ENCODE measurements around the gene SLC16A9.

Gene SLC16A9

GRCh38 chr10:59621771-59622170 is 87.9 kb downstream of the SLC16A9 start:
- POLR2A ChIA-PET: no interaction called here
- no peak for DNase-seq (ENCODE audit: extremely low spot score)

GRCh38 chr10:59618666-59619065 is 91.0 kb downstream of the SLC16A9 start:
- ChIA-PET POLR2A (no interaction called here), CTCF (interaction anchor here (1.3 to 2.0 kb wide), 2 partner anchors 14 to 837 kb away, joined by 3 to 6 read pairs; no protein-coding TSS in a partner anchor)

More at GRCh38 chr10:59621771-59622170, 87.9 kb downstream of the SLC16A9 start:
- CTCF ChIA-PET: interaction anchor here (0.8 to 9.6 kb wide), 27 partner anchors 11 to 1094 kb away, joined by 3 to 112 read pairs (median 5); no protein-coding TSS in a partner anchor
- TF ChIP-seq, protein P1, sequence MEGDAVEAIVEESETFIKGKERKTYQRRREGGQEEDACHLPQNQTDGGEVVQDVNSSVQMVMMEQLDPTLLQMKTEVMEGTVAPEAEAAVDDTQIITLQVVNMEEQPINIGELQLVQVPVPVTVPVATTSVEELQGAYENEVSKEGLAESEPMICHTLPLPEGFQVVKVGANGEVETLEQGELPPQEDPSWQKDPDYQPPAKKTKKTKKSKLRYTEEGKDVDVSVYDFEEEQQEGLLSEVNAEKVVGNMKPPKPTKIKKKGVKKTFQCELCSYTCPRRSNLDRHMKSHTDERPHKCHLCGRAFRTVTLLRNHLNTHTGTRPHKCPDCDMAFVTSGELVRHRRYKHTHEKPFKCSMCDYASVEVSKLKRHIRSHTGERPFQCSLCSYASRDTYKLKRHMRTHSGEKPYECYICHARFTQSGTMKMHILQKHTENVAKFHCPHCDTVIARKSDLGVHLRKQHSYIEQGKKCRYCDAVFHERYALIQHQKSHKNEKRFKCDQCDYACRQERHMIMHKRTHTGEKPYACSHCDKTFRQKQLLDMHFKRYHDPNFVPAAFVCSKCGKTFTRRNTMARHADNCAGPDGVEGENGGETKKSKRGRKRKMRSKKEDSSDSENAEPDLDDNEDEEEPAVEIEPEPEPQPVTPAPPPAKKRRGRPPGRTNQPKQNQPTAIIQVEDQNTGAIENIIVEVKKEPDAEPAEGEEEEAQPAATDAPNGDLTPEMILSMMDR (IDR thresholded peaks at IDR 0.05; ENCODE audit: control extremely low read depth, extremely low read depth, low read depth, missing control alignments): no peak

DNA sequence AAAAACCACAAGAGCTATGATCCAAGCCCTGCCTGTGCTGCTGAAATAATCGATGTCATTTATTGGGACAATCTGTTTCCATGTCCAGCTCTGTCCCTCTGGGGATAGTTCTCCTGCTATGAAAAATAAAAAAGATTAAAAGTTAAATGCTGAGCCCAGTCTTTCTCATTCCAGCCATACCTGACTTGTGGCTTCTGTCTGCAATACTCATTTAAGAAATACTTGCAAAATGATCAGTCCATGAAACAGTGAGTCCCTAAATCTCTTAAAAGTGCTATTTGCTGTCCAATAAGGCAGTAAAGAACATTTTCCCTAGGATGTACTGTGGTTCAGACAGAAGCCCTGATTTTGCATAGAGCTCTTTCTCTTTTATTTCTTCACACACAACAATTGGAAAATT is 91.7 kb downstream of the SLC16A9 start:
- DNase-seq (ENCODE audit: extremely low spot score): no peak
- ChIA-PET POLR2A (no interaction called here), CTCF (interaction anchor here (0.8 kb wide), 1 partner anchor 11 kb away, joined by 3 read pairs; no protein-coding TSS in a partner anchor)
- TF ChIP-seq, protein P1 (IDR thresholded peaks at IDR 0.05; ENCODE audit: control extremely low read depth, extremely low read depth, low read depth, missing control alignments): no peak

More at GRCh38 chr10:59618666-59619065, 91.0 kb downstream of the SLC16A9 start:
- TF ChIP-seq, protein P1 (IDR thresholded peaks at IDR 0.05; ENCODE audit: control extremely low read depth, extremely low read depth, low read depth, missing control alignments): no peak
- DNase-seq (ENCODE audit: extremely low spot score): no peak

GRCh38 chr10:59611048-59611447 is 98.6 kb downstream of the SLC16A9 start:
- ChIA-PET CTCF (interaction anchor here (1.1 to 11.0 kb wide), 3 partner anchors 12 to 597 kb away, joined by 3 to 91 read pairs (median 4); no protein-coding TSS in a partner anchor), POLR2A (no interaction called here)
- TF ChIP-seq, protein P1 (IDR thresholded peaks at IDR 0.05; ENCODE audit: control extremely low read depth, extremely low read depth, low read depth, missing control alignments): no peak
- no peak for DNase-seq (ENCODE audit: extremely low spot score)

- CTCF ChIA-PET: interaction anchor here (1.3 to 11.0 kb wide), 2 partner anchors 16 to 861 kb away, joined by 3 to 91 read pairs; no protein-coding TSS in a partner anchor
- DNase-seq (ENCODE audit: extremely low spot score): no peak
- POLR2A ChIA-PET: no interaction called here
- TF ChIP-seq, protein P1 (IDR thresholded peaks at IDR 0.05; ENCODE audit: control extremely low read depth, extremely low read depth, low read depth, missing control alignments): no peak
Observed at GRCh38 chr10:59607970-59608369, 101.7 kb downstream of the SLC16A9 start.

GRCh38 chr10:59606551-59606961 is 103.1 kb downstream of the SLC16A9 start:
- ChIA-PET POLR2A (no interaction called here), CTCF (interaction anchor here (1.0 to 11.0 kb wide), 3 partner anchors 9 to 860 kb away, joined by 3 to 91 read pairs (median 3); no protein-coding TSS in a partner anchor)
- no peak for DNase-seq (ENCODE audit: extremely low spot score)
- TF ChIP-seq, protein P1 (IDR thresholded peaks at IDR 0.05; ENCODE audit: control extremely low read depth, extremely low read depth, low read depth, missing control alignments): no peak

All from GM10248 (cell line).